ENCODE results near the gene MT1M. TPM values are rescaled to one million over a fixed set of nuclear protein-coding genes. Genes with fewer than 3 reads are reported as not detected.

The MT1M gene
- total and polyA plus RNA-seq, 2 donors (not counting 1 experiment from before 2014, with no cell fraction given), result 8.5 to 58.8 TPM

GRCh38 chr16:56608043-56608875, 24.2 kb upstream of the MT1M start, which contains the start of gene MT2A:
Gene MT2A (plus strand): TSS chr16:56608584. CDS start chr16:56608656, 72 bp downstream.
- Histone ChIP-seq H3K4me3 (replicated peaks in 1 of 4; ENCODE audit: control extremely low read depth in 1 of 4, insufficient read depth in 1 of 4, low read depth in 3 of 4, low read length in 4 of 4) (peak within 1 kb of the TSS; percentile 81 to 85 (median 84)), H3K4me1 (ENCODE audit: control insufficient read depth, extremely low read depth, insufficient read depth, low read length) (peaks cover 40% of the 10 kb centered on the region), H4K20me1 (ENCODE audit: control insufficient read depth, extremely low read depth, insufficient read depth, low read length) (no peaks in the 10 kb centered on the region), H3K9me3 (ENCODE audit: control insufficient read depth, insufficient read depth, low read depth, low read length) (no peaks in the 10 kb centered on the region), H3K4me2 (ENCODE audit: extremely low read depth, insufficient read depth, low read length) (peak within 1 kb of the TSS; percentile 93), H3K79me2 (ENCODE audit: control insufficient read depth, insufficient read depth, low read length) (peaks cover 11% of the 10 kb centered on the region), H3K36me3 (ENCODE audit: control insufficient read depth, insufficient read depth, low read length) (no peaks in the 10 kb centered on the region), H3K27me3 (ENCODE audit: control insufficient read depth, insufficient read depth, low read length) (no peaks in the 10 kb centered on the region), H2AFZ (ENCODE audit: low read length) (no peak within 1 kb of the TSS), H3K9ac (ENCODE audit: insufficient read depth, low read length) (peak within 1 kb of the TSS; percentile 83), H3K27ac (ENCODE audit: insufficient read depth, low read length) (peak within 1 kb of the TSS; percentile 99)
- peak; percentile 97 to 98 for DNase-seq (ENCODE audit: low read depth in 2 of 2)
- no peak for TF ChIP-seq EZH2 (IDR thresholded peaks at IDR 0.05; ENCODE audit: low read length, missing control alignments)
- no peak for TF ChIP-seq CTCF (conservative IDR thresholded peaks at IDR 0.05 in 1 of 2, IDR thresholded peaks at IDR 0.05 in 1 of 2; ENCODE audit: low read depth in 1 of 2, low read length in 2 of 2)

- peaks cover 42% of the 10 kb centered on the region for H3K4me1 ChIP-seq (ENCODE audit: control insufficient read depth, extremely low read depth, insufficient read depth, low read length)
Observed at GRCh38 chr16:56608876-56609462, 23.5 kb upstream of the MT1M start.

More at GRCh38 chr16:56608876-56609462, 23.5 kb upstream of the MT1M start:
- no peak for DNase-seq (ENCODE audit: low read depth in 2 of 2)
- peak overlapping the region; percentile 99 for H3K27ac ChIP-seq (ENCODE audit: insufficient read depth, low read length)
- H3K9ac ChIP-seq (ENCODE audit: insufficient read depth, low read length), result peak overlapping the region; percentile 80
- peaks cover 11% of the 10 kb centered on the region for H3K79me2 ChIP-seq (ENCODE audit: control insufficient read depth, insufficient read depth, low read length)
- H3K4me3 ChIP-seq (replicated peaks in 1 of 4; ENCODE audit: control extremely low read depth in 1 of 4, insufficient read depth in 1 of 4, low read depth in 3 of 4, low read length in 4 of 4), result peak overlapping the region; percentile 81 to 85 (median 84)
- no peaks in the 10 kb centered on the region for H3K27me3 ChIP-seq (ENCODE audit: control insufficient read depth, insufficient read depth, low read length)
- H4K20me1 ChIP-seq (ENCODE audit: control insufficient read depth, extremely low read depth, insufficient read depth, low read length), result no peaks in the 10 kb centered on the region
- H3K36me3 ChIP-seq (ENCODE audit: control insufficient read depth, insufficient read depth, low read length), result no peaks in the 10 kb centered on the region
- TF ChIP-seq CTCF (conservative IDR thresholded peaks at IDR 0.05 in 1 of 2, IDR thresholded peaks at IDR 0.05 in 1 of 2; ENCODE audit: low read depth in 1 of 2, low read length in 2 of 2), result no peak
- no peak for TF ChIP-seq EZH2 (IDR thresholded peaks at IDR 0.05; ENCODE audit: low read length, missing control alignments)
- peak overlapping the region; percentile 90 for H3K4me2 ChIP-seq (ENCODE audit: extremely low read depth, insufficient read depth, low read length)
- no peaks in the 10 kb centered on the region for H3K9me3 ChIP-seq (ENCODE audit: control insufficient read depth, insufficient read depth, low read depth, low read length)
- H2AFZ ChIP-seq (ENCODE audit: low read length), result no peak overlapping the region
